Body of pancreas (tissue), 4 donors: Measurements from ENCODE around the gene USP13.

Source experiments
- POLR2A ChIP-seq, 3 donors: fragments of 450-650 bp; IDR thresholded peaks; one replicate each; pipeline ENCODE4 v1.6.1; 2016; ENCODE audit warnings: antibody characterized with exemption in 3 of 3, mild to moderate bottlenecking in 2 of 3
- TF ChIP-seq, protein P1 (sequence below), 7 experiments: fragments of 450-650 bp in 4 of 7; fragments of 200-600 bp in 3 of 7; sonication (generic) in 3 of 7; IDR thresholded peaks; one replicate each; pipeline ENCODE4 v1.5.1; 2016 to 2019; ENCODE audit warnings: antibody characterized with exemption in 7 of 7

DNA sequence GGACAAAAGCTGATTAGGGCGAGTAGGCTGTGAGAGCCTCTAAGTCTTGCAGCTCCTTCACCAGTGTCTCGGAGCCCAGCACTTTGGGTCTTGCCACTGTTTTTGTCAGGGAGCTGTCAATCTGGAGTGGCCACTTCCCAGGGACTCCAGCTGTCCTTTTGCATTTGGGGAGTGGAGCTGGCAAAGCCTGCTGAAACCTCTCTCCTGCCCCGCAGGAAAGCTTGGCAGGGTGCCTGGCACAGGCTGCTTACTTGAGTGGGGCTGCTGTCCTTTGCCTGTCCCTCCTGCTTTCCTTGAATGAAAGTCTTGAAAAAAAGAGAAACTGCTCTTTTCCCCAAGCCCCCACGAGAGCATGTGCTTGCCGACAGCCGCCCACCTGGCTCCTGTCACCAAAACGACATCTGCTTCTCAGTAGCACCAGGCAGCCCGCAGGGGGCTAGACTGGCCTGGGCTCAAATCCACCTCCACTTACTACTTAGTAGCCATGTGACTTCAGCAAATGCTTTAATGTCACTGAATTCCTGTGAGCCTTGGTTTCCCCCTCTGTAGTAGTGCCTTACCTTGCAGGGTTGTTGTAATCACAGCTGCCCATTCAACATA lies 13.7 kb downstream of the USP13 start:
- no peak for TF ChIP-seq POLR2A (IDR thresholded peaks at IDR 0.05)
- TF ChIP-seq, protein P1, sequence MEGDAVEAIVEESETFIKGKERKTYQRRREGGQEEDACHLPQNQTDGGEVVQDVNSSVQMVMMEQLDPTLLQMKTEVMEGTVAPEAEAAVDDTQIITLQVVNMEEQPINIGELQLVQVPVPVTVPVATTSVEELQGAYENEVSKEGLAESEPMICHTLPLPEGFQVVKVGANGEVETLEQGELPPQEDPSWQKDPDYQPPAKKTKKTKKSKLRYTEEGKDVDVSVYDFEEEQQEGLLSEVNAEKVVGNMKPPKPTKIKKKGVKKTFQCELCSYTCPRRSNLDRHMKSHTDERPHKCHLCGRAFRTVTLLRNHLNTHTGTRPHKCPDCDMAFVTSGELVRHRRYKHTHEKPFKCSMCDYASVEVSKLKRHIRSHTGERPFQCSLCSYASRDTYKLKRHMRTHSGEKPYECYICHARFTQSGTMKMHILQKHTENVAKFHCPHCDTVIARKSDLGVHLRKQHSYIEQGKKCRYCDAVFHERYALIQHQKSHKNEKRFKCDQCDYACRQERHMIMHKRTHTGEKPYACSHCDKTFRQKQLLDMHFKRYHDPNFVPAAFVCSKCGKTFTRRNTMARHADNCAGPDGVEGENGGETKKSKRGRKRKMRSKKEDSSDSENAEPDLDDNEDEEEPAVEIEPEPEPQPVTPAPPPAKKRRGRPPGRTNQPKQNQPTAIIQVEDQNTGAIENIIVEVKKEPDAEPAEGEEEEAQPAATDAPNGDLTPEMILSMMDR (IDR thresholded peaks at IDR 0.05): no peak
